Left lung (tissue), 10 donors: ENCODE data around the gene LMNB1. TPM values are rescaled to one million over a fixed set of nuclear protein-coding genes. Genes with fewer than 3 reads are reported as not detected.

ENCODE experiments used
- ATAC-seq: fragments of 200-7000 bp; cut with Tn5 transposase; one replicate; pipeline ENCODE4 v1.9.1; 2020; ENCODE audit warnings: moderate library complexity
- DNase-seq, 4 donors: peaks; one replicate each; pipeline ENCODE4 v3.0.0-alpha.2; 2013 to 2020
- H3K27ac ChIP-seq, 2 donors: fragments of 200-600 bp; sonication (generic) in 1 of 2; one replicate each; pipeline versions ENCODE4 v1.5.0 to v1.8.0; 2020 to 2021
- H3K27me3 ChIP-seq, 2 donors: fragments of 200-600 bp; sonication (generic) in 1 of 2; one replicate each; pipeline versions ENCODE4 v1.5.0 to v1.8.0; 2020 to 2021
- H3K36me3 ChIP-seq, 2 donors: fragments of 200-600 bp; sonication (generic) in 1 of 2; one replicate each; pipeline versions ENCODE4 v1.5.0 to v1.8.0; 2020 to 2021
- H3K4me1 ChIP-seq, 2 donors: fragments of 200-600 bp; one replicate each; pipeline ENCODE4 v1.8.0; 2021
- H3K4me3 ChIP-seq, 2 donors: fragments of 200-600 bp; sonication (generic) in 1 of 2; one replicate each; pipeline versions ENCODE4 v1.5.0 to v1.8.0; 2020 to 2021; ENCODE audit warnings: mild to moderate bottlenecking in 1 of 2
- H3K9me3 ChIP-seq, 2 donors: fragments of 200-600 bp; sonication (generic) in 1 of 2; one replicate each; pipeline versions ENCODE4 v1.5.0 to v1.8.0; 2020 to 2021
- CTCF ChIP-seq, 2 donors: fragments of 200-600 bp; sonication (generic) in 1 of 2; IDR thresholded peaks; one replicate each; pipeline versions ENCODE4 v1.5.0 to v1.8.0; 2021; ENCODE audit warnings: antibody characterized with exemption in 2 of 2
- intact Hi-C, 2 donors: fragments of 100-400 bp; cut with DNase I; formaldehyde crosslinking; loops; one replicate each; pipeline versions ENCODE4 v1.11.2 to v1.14.2; 2022
- polyA plus RNA-seq, 6 donors: library from polyadenylated mRNA; unstranded; fragments of 120-200 nt; gene quantifications; one replicate each; pipeline ENCODE4 v1.2.1, GENCODE V29; 2013; ENCODE audit not compliant: insufficient read length in 6 of 6
- total RNA-seq, 2 donors: library from RNA; stranded (reverse); fragmentation: NEBNext Ultra II Directional; extraction: Animal tissue kit (Norgen Biotek cat#: 25700); gene quantifications; one replicate each; pipeline ENCODE4 v1.2.1, GENCODE V29; 2021
- donor health status: DM: no; HTN: yes; CAD: no.
- donor health status: DM: no; HTN: no; CAD: no.

LMNB1 gene
- total and polyA plus RNA-seq, 8 donors: 23.2 to 175 (median 96.3) TPM

- H3K4me1 ChIP-seq: peaks cover 0 to 49% of the 10 kb centered on the region in 2 donors
- ATAC-seq: no peak
- H3K9me3 ChIP-seq: no peaks in the 10 kb centered on the region
- peaks cover 0 to 16% of the 10 kb centered on the region in 2 donors for H3K36me3 ChIP-seq
- intact Hi-C loops: no loop called here
- peak overlapping the region in 1 of 2 donors; percentile 94 for H3K27ac ChIP-seq
- H3K4me3 ChIP-seq: peak overlapping the region in 1 of 2 donors; percentile 18
- TF ChIP-seq CTCF (IDR thresholded peaks at IDR 0.05): no peak
- no peak for DNase-seq
- H3K27me3 ChIP-seq: no peaks in the 10 kb centered on the region
Measured at GRCh38 chr5:126814721-126815404, 37.9 kb downstream of the LMNB1 start.

GRCh38 chr5:126816649-126817048 is 39.7 kb downstream of the LMNB1 start:
- peaks cover 0 to 33% of the 10 kb centered on the region in 2 donors for H3K36me3 ChIP-seq
- no peaks in the 10 kb centered on the region for H3K9me3 ChIP-seq
- H3K27ac ChIP-seq: no peak overlapping the region
- no peak for TF ChIP-seq CTCF (IDR thresholded peaks at IDR 0.05)
- peaks cover 0 to 31% of the 10 kb centered on the region in 2 donors for H3K4me1 ChIP-seq
- DNase-seq (no peak), ATAC-seq (no peak)
- intact Hi-C loops: no loop called here
- no peaks in the 10 kb centered on the region for H3K27me3 ChIP-seq
- no peak overlapping the region for H3K4me3 ChIP-seq

- Histone ChIP-seq H3K4me3 (no peak overlapping the region), H3K9me3 (no peaks in the 10 kb centered on the region), H3K27me3 (no peaks in the 10 kb centered on the region), H3K36me3 (peaks cover 0 to 46% of the 10 kb centered on the region in 2 donors), H3K4me1 (peaks cover 0 to 12% of the 10 kb centered on the region in 2 donors), H3K27ac (no peak overlapping the region)
- DNase-seq: no peak
- no peak for ATAC-seq
- TF ChIP-seq CTCF (IDR thresholded peaks at IDR 0.05): no peak
- intact Hi-C loops: no loop called here
Measured at GRCh38 chr5:126818736-126819135, 41.8 kb downstream of the LMNB1 start.

- H3K9me3 ChIP-seq: no peaks in the 10 kb centered on the region
- ATAC-seq (no peak), DNase-seq (no peak)
- intact Hi-C loops: no loop called here
- no peak overlapping the region for H3K27ac ChIP-seq
- peaks cover 0 to 10% of the 10 kb centered on the region in 2 donors for H3K4me1 ChIP-seq
- TF ChIP-seq CTCF (IDR thresholded peaks at IDR 0.05): no peak
- no peaks in the 10 kb centered on the region for H3K27me3 ChIP-seq
- no peak overlapping the region for H3K4me3 ChIP-seq
- H3K36me3 ChIP-seq: peaks cover 0 to 46% of the 10 kb centered on the region in 2 donors
Measured at GRCh38 chr5:126819253-126819652, 42.3 kb downstream of the LMNB1 start.

GRCh38 chr5:126826619-126827215 is 49.8 kb downstream of the LMNB1 start:
- ATAC-seq: no peak
- no peak for DNase-seq
- H3K9me3 ChIP-seq: no peaks in the 10 kb centered on the region
- TF ChIP-seq CTCF (IDR thresholded peaks at IDR 0.05): no peak
- H3K4me1 ChIP-seq: no peaks in the 10 kb centered on the region
- no peak overlapping the region for H3K27ac ChIP-seq
- H3K27me3 ChIP-seq: no peaks in the 10 kb centered on the region
- peaks cover 0 to 70% of the 10 kb centered on the region in 2 donors for H3K36me3 ChIP-seq
- H3K4me3 ChIP-seq: no peak overlapping the region
- intact Hi-C loops: no loop called here
